ENCODE results near the gene PRPF19. TPM values are rescaled to one million over a fixed set of nuclear protein-coding genes. Genes with fewer than 3 reads are reported as not detected.

The PRPF19 gene
- total RNA-seq, 2 donors from 2014 or later: 42.0 to 52.2 TPM

GRCh38 chr11:60897496-60897895 is 8.9 kb downstream of the PRPF19 start:
- Histone ChIP-seq H3K4me3 (no peak overlapping the region), H3K9me3 (no peaks in the 10 kb centered on the region), H3K27ac (no peak overlapping the region), H3K4me1 (ENCODE audit: control insufficient read depth in 1 of 2, low read depth in 2 of 2) (no peaks in the 10 kb centered on the region), H3K27me3 (replicated peaks; ENCODE audit: insufficient read depth) (no peaks in the 10 kb centered on the region), H3K36me3 (peaks cover 58% of the 10 kb centered on the region)
- DNase-seq (ENCODE audit: low spot score) (no peak), ATAC-seq (ENCODE audit: insufficient number of reproducible peaks, low FRiP score, low read depth) (no peak)
- TF ChIP-seq CTCF (IDR thresholded peaks at IDR 0.05): no peak

- Histone ChIP-seq H3K4me3 (no peak overlapping the region), H3K27me3 (replicated peaks; ENCODE audit: insufficient read depth) (no peaks in the 10 kb centered on the region), H3K36me3 (peaks cover 41% of the 10 kb centered on the region), H3K27ac (no peak overlapping the region), H3K9me3 (no peaks in the 10 kb centered on the region), H3K4me1 (ENCODE audit: control insufficient read depth in 1 of 2, low read depth in 2 of 2) (no peaks in the 10 kb centered on the region)
- ATAC-seq (ENCODE audit: insufficient number of reproducible peaks, low FRiP score, low read depth) (no peak), DNase-seq (ENCODE audit: low spot score) (no peak)
- no peak for TF ChIP-seq CTCF (IDR thresholded peaks at IDR 0.05)
Observed at GRCh38 chr11:60895687-60896086, 10.7 kb downstream of the PRPF19 start.

GRCh38 chr11:60891103-60891741 is 15.2 kb downstream of the PRPF19 start:
- TF ChIP-seq CTCF (IDR thresholded peaks at IDR 0.05): no peak
- no peak overlapping the region for H3K27ac ChIP-seq
- no peaks in the 10 kb centered on the region for H3K27me3 ChIP-seq (replicated peaks; ENCODE audit: insufficient read depth)
- no peak overlapping the region for H3K4me3 ChIP-seq
- H3K9me3 ChIP-seq: no peaks in the 10 kb centered on the region
- ATAC-seq (ENCODE audit: insufficient number of reproducible peaks, low FRiP score, low read depth) (no peak), DNase-seq (ENCODE audit: low spot score) (no peak)
- no peaks in the 10 kb centered on the region for H3K4me1 ChIP-seq (ENCODE audit: control insufficient read depth in 1 of 2, low read depth in 2 of 2)
- peaks cover 11% of the 10 kb centered on the region for H3K36me3 ChIP-seq

- H3K36me3 ChIP-seq: peaks cover 8% of the 10 kb centered on the region
- no peaks in the 10 kb centered on the region for H3K4me1 ChIP-seq (ENCODE audit: control insufficient read depth in 1 of 2, low read depth in 2 of 2)
- H3K4me3 ChIP-seq: no peak overlapping the region
- H3K9me3 ChIP-seq: no peaks in the 10 kb centered on the region
- no peak for DNase-seq (ENCODE audit: low spot score)
- no peaks in the 10 kb centered on the region for H3K27me3 ChIP-seq (replicated peaks; ENCODE audit: insufficient read depth)
- no peak for TF ChIP-seq CTCF (IDR thresholded peaks at IDR 0.05)
- H3K27ac ChIP-seq: no peak overlapping the region
- no peak for ATAC-seq (ENCODE audit: insufficient number of reproducible peaks, low FRiP score, low read depth)
Observed at GRCh38 chr11:60890696-60891095, 15.7 kb downstream of the PRPF19 start.

- H3K4me1 ChIP-seq (ENCODE audit: control insufficient read depth in 1 of 2, low read depth in 2 of 2): no peaks in the 10 kb centered on the region
- no peak overlapping the region for H3K4me3 ChIP-seq
- TF ChIP-seq CTCF (IDR thresholded peaks at IDR 0.05): no peak
- peaks cover 8% of the 10 kb centered on the region for H3K36me3 ChIP-seq
- H3K9me3 ChIP-seq: no peaks in the 10 kb centered on the region
- H3K27me3 ChIP-seq (replicated peaks; ENCODE audit: insufficient read depth): no peaks in the 10 kb centered on the region
- no peak overlapping the region for H3K27ac ChIP-seq
- ATAC-seq (ENCODE audit: insufficient number of reproducible peaks, low FRiP score, low read depth) (no peak), DNase-seq (ENCODE audit: low spot score) (no peak)
Observed at GRCh38 chr11:60889869-60890311, 16.5 kb downstream of the PRPF19 start.

Measured in thoracic aorta (tissue), 2 donors.